Measurements from ENCODE around the gene GPC6.

GPC6 gene

DNA sequence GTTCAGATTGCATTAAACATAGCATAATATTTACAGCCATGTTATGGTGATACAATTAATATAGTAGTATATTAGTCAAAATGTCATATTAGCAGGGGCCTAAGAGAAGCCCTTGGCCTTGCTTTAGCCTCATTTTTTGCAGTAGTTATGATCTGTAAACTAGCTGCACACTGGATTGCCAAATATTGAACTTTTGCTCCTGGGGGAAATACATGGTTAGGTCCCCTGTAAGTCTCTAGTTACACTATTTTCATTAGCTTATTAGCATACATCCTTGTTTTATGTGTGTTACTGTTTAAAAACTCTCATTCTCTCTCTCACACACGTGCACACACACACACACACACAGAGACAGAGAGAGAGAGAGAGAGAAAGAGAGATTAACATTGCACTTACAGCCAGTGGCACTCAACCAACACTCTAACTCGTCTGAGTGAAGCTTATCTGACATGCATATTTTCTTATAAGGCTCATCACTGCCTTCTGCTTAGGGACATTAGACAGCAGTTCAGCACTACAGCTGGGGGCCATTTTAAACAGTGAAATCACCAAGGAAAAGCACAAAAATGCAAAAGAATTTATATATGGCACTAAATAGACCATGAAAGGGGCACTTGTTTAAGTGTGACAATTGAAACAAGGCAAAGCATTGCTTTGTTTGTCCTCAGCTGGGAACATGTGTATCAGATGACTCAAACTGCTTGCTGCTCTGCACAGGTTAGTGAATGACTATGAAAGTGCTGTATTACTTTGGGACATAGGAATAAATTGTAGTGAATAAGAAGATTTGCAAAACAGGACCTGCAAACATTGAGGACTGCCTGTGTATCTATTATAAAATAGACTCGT is 278.7 kb downstream of the GPC6 start:
- ATAC-seq (no peak), DNase-seq (no peak)

DNA sequence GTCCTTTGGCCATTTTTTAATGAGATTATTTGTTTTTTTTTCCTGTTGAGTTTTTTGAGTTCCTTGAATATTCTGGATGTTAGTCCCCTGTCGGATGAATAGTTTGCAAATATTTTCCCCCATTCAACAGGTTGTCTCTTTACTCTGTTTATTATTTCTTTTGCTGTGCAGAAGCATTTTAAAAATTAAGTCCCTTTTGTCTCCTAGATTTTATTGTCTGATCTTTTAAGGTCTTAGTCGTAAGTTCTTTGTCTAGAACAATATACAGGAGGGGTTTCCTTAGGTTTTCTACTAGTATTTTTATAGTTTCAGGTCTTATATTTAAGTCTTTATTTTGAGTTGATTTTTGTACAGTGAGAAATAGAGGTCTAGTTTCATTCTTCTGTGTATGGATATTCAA is 284.4 kb downstream of the GPC6 start:
- DNase-seq (no peak), ATAC-seq (no peak)

DNA sequence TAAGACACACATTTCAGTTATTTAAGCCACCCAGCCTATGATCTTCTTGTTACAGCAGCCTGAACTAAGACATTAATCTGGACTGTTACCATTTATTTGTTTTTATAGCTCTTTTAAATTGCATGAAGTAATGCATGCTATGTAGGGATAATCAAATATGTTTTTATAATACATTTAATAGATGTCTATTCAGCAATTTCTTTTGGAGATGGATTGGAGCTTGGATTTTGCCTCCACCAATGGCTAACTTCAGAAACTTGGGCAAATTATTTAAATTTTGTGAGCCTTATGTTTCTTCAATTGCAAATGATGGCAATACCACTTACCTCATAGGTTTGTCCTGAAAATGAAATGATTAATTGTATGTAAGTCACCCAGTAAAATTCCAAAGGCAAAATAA is 288.7 kb downstream of the GPC6 start:
- no peak for ATAC-seq

DNA sequence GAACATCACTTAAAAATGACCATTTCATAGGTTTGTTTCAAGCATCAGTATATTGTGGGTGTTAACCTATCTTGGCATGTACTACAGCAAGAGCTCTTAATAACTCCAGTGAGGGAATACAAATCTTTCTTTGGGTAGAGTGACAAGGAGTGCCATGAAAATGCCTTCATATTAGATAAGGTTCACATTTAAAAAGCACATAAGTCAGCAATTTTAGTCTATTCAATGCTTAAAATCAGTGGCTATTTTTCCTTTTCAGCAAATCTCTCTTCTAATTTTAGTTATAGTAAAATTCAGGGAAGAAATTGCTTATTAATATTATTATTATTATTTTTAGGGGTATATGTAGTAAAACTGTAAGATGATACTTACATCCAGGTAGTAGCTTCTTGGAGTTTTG is 291.1 kb downstream of the GPC6 start:
- DNase-seq (no peak), ATAC-seq (no peak)

More for the DNA sequence above, 288.7 kb downstream of the GPC6 start:
- no peak for DNase-seq

DNA sequence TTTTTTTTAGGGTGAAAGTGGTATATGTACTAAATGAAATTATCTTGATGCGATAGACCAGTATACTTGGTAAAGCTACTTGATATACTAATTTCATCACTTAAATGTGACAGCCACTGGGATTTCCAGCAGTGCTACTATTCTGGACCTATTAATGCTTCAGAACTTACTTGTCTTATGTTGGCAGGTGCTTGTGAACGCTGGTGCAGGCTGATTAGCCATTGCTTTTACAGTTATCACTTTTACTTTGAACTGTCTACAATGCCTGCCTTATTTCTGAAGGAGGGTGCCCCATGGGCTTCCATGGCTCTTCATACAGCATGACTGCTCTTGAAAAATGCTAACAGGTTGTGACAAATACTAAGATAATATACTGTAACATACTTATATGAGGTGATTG is 294.7 kb downstream of the GPC6 start:
- DNase-seq: no peak
- ATAC-seq: no peak

DNA sequence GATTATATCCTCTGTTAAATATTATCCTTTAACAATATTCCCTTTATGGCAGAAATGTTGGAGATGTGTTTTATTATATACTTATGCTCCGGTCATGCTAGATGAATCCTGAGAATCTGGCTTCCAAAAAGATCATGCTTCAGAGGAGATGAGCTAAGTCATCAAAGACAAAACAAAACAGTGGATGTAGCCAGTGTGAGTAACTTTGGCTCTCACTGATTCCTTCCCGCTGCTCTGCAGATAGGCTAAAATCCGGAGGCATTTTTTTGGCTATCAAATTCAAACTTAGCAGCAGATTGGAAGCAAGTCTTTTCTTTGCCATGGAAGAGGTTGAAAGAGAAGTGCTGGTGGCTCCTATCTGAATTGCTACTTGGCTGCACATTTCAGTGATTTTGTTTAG is 295.9 kb downstream of the GPC6 start:
- ATAC-seq: no peak
- DNase-seq: no peak

DNA sequence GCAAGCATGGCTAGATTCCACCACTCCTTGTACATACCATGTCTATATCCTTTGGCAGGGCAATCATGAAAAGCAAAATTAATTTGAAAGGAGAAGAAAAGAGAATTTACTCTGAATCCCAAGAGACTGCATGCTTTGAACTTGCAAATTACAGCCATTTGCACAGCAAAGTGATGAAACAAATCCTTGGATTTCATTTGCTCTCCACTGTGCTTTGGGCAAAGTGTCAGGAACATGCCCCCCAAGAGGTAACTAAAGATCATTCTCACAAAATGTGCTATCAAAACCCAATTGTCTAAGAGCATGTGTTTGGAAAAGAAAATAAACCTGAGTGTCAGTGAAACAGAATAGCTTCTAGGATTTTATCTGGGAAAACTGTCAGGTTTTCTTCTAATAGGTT is 298.5 kb downstream of the GPC6 start:
- DNase-seq (no peak), ATAC-seq (no peak)

DNA sequence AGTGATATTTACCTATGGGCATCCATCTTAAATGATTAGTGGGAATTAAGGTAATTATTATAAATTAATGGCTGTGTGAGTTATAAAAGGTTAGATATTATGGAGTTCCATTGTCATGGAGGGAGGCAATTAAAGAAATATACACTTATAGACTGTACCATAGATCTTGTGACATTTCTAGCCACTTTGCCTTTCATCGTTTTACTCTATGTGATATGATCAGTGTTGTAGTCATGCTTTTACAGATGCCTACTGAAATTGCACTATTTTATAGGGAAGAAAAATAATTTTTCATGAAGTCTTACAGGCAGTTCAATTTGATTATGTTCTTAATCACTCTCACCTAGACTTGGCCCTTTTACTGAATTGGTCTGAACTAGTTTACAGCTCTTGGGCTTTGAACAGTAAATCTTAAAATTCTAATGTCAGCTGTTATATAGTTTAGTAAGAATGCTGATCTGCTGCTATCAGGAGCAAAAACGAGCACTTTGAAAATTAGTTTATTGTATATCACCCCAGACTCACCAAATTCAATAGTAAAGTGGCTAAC is 301.2 kb downstream of the GPC6 start:
- ATAC-seq (no peak), DNase-seq (no peak)

DNA sequence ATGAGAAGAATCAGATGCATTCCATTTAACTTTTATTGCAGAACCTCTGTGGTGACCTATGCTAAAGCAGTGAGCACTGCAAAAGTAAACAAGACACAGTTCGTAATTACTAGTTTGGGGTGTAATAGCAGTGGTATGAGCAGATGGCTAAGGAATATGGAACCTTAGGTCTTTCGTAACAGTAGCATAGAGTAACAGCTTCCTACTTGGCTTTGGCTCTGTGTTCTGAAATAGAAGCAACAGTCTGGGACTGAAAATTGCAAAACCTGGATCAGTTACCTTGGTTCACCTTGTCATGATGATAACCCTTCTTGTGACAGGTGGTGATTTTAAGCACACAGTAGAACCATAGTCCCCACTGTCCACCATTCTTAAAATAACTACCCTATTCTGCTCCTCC is 303.4 kb downstream of the GPC6 start:
- ATAC-seq: no peak
- no peak for DNase-seq

DNA sequence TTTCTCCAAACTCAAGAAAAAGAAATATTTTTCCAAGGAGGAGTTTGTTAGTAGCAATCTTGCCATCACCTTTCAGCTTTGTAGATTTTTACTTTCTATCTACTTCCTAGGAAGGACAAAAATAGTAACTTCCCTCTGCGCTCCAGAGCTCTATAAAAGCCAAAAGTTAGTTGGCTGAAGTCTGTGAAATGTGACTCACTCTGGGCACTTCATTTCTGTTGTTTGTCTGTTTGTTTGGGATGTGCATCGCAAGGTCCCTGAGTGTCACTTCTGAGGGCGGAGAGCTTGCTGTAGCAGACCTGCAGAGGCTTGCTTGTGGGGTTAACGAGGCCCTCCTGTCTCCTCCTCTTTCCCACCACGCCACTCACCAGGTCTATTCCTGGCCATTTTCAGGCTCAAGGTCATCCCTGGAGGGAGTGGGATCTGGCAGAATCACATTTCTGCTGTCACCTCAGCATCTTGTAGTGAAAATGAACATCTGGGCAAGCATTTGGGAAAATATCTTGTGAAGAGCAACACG is 307.6 kb downstream of the GPC6 start:
- no peak for DNase-seq
- no peak for ATAC-seq

DNA sequence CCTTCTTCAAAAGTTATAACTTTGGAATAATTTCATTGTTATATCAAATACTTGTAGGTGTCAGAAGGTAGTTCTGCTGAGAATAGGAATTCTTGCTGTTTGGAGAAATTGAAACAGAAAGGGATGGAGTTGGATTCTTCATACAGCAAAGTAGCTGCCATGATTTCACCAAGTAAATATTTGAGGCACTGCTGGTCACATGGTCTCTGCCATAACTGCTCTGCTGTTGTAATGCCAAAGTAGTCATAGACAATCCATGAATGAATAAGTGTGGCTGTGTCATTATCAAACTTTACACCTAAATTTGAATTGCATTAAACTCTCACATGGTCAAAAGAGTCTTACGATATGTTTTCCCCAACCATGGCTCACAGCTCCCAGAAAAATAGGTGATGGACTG is 308.6 kb downstream of the GPC6 start:
- no peak for DNase-seq
- no peak for ATAC-seq

DNA sequence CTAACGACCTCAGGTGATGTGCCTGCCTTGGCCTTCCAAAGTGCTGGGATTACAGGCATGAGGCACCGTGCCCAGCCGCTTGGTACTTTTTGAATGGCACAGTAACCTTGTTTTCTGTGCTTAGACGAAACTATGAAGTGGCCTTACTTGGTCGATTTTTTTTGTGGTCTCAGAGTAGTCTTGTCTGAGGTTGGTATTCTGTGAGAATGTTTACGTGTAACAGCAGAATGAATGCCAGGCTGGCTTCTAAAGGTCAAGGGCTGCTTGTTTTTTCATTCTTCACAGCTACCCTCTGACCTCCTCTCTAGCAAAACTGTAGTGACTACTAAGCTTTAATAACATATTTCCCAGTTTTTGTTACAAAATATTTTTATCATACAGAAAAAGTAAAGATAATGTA is 313.3 kb downstream of the GPC6 start:
- no peak for ATAC-seq
- DNase-seq: no peak

DNA sequence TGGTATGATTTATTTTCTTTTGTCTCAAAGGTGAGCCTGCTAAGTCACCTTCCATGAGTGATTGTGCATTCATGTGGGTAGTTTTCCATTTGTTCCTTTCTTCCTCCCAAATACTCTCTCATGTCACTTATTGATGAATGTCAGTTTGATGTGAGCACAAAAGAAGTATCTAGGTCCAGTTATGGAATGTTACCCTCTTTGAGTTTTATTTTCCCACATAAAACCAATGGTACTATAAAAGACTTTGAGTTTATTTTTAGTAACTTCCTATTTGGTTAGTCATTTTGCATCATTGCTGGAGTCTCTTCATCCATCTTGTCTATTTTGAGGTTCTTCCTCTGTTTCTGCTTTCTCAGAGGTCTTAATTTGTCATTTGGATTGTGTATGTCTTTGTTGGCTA is 321.3 kb downstream of the GPC6 start:
- DNase-seq: no peak
- no peak for ATAC-seq

DNA sequence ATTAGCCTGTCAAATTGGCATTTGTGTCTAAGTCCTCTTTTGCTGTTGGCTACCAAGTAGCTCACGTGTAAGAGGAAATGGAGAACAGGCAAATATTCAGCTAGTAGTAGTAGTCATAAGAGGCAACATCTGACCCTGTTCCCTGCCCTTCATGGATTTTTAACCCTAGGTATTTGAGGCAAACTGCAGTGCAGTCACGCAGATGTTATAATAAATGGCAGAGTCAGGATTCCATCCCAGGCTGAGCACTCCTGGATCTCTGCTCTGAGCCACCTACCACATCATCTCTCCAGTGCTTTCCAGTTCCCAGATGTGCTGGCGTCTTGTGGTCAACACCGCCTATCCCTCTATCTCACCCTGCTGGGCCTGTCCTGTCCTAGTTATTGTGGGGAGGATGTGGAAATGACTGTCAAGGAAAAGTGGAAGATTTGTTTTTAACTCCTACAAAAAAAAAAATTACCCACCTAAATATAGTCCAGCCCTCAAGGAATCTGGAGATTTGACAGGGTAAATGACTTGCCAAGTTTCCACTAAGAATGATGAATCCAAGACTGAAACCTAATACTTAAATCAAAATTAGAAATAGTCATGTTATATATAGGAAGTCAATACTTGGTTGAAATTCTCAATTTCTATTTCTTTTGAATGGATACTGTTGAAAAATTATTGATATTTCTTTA is 322.9 kb downstream of the GPC6 start:
- no peak for DNase-seq
- ATAC-seq: no peak

DNA sequence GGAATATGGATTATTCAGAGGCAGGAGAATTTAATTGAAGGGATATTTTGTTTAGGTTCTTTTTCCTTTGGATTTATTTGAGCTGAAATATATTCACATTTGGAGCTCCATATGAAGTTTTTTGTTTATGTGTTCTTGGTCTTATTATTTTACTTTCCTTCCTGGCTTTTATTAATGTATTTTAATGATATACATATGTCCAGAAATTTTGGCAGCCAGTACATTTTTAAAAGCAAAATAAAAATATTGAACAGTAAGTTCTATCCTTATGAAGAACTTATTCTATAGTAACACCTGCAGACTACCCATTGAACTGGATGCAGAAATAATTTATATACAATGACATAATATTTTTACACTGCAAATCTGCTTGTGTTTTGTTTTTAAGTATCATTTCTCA is 323.6 kb downstream of the GPC6 start:
- ATAC-seq: no peak

DNA sequence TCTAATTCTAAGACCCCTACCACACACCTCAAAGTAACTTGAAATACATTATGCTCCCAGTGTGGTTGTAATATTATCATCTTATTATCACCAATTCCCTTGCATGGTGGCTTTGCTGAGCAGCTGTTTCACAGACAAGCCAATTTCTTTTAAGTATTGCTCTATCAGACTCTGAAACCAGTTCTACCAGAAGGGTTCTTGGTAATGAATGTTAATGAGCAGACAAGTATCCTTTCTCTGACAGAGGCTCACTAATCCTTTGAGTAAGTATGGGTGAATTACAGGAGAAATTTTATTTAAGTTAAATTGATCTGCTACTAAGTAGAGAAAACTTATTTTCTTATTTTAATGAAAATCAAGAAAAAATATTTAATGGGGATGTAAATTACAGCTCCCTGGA is 326.0 kb downstream of the GPC6 start:
- no peak for ATAC-seq
- DNase-seq: no peak

More for the DNA sequence above, 323.6 kb downstream of the GPC6 start:
- no peak for DNase-seq

DNA sequence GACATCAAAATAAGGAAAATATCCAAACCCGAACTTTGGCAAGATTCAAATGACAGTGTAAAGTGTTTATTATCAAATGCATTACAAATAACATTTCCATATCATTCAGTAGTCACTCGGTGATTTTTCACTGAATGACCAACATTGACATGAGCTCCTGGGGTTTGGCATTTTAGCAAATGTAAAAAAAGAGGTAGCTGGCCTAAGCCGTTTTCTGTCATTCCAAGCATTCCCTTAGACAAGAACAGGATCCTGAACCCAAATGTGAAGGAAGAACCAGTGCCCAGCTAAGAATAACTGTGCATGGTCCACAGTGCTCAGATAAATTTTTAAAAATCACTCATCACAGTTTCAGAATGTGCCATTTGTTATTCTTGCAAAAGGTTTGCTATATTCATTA is 327.9 kb downstream of the GPC6 start:
- DNase-seq: no peak

DNA sequence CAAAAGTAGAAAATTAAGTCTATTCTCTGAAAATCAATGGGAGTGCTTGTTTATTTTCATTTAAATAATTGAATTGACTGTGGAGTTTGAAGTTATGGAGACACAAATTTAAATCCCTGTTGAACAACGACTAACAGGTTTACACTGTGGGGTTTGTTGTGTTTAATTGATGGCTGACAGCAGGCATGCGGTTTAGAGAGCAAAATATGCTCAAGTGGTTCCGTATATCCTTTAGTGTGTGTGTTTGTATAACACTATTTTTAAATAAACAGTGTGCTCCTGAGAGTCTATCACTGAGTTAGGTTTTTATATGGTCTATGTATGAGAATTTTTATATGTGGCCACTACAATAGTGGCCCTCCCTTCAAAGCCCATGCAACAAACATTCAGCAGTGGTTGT is 332.0 kb downstream of the GPC6 start:
- DNase-seq: no peak
- ATAC-seq: no peak

More for the DNA sequence above, 327.9 kb downstream of the GPC6 start:
- no peak for ATAC-seq

DNA sequence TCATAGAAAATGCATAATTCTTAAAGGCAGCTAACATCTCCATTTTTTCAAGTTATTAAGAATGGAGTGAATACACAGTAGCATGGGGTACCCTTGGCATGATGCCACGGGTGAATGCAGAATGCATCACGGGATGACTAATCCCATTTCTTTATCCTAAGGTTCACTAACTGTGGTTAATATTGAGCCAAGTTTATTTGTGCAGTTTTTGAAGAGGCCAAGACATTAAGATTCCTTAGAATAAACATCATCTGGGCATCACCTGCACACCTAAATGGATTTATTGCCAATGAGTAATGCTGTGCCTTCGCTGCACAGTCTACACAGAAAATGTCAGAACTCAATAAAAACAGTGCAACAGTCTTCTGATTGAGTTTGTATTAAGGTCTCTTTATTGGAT is 333.1 kb downstream of the GPC6 start:
- DNase-seq: no peak
- ATAC-seq: no peak

DNA sequence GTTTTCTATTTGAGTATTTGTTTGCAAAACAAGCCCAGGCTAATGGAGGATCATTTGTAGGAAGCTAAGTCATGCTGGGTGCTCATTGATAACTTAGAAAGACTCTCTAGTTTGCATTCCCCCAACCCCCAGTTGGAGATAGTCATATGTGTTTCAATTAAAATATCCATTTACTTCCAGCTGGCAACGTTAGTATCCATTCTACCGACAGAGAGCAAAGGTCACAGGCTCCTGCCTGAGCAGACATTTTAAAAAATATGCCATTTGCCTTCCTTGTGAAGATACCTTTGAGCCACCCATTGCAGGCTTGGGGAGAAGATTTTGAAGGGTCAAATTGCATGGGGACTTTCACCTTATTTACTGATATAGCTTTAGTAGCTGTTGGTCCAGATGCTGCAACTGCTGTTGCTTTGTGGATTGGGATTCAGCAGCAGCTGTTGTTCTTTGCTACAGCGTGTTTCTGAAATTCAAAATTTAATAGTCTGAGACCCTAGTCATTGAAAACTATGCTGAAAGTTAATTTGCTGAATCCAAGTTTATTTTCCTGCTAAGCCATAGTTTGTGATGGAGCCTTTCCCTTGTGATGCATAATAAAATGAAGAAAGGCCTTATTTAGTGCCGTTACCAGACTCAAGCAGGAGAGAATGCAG is 335.1 kb downstream of the GPC6 start:
- ATAC-seq: no peak
- no peak for DNase-seq

DNA sequence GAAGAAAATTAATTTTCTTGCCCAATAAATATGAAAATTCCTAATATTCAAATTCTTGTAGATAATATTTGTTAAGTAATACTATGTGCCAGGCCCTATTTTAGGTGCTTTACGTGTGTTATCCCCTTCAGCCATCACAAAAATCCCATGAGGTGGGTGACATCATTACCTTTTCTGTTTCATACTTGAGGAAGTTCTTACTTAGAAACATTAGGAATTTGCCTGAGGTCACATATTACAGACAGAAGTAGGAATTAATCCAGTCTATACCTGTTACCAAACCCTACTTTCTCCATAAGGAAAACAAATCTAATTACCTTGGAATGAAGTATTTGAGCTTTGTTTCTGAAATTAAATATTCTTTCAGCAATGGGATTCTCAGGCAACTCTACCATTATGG is 336.1 kb downstream of the GPC6 start:
- ATAC-seq: no peak
- no peak for DNase-seq

DNA sequence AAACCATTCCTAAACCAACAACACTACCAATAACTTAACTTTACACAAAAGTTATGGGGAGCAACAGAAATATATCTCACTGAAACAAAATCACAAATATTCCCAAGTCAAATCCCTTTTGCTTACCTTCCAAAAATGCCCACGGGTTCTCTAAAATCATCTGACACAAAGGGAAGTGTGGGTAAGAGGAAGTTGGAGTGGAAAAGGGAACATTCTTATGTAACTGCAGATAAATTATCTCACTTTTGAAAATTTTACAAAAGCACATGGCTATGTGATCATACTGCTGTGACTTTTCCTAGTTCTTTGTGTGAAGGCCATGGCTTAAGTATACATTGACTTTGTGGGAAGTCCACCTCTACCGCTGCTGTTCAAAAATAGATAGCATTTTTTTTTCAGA is 350.5 kb downstream of the GPC6 start:
- no peak for DNase-seq
- no peak for ATAC-seq

DNA sequence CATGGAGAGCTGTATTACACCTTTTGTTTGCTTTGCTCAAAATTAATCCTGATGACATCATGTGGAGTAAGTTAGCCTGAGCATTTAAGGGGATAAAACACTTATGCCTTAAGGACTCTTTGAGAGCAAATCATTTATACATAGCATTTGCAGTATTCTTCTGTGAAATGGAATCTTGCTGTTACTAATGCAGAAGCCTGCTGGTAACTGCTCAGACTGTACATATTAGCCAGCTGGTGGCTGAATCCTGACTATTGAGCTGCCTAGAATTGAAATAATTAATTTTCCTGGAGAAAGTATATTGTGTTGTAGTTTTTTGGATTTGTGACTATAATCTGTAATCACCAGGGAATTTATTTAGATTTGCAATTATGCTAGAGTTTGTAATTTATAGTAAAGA is 363.2 kb downstream of the GPC6 start:
- ATAC-seq: no peak
- no peak for DNase-seq

Data from stimulated activated naive CD8-positive, alpha-beta T cell treated with anti-CD3 and anti-CD28 coated beads, Interleukin-15, Interleukin-2, amounts not matched to agents 100 U/mL and 50 U/mL, for 24 hours (primary cell).